Stimulated activated CD4-positive, alpha-beta T cell treated with anti-CD3 and anti-CD28 coated beads, TNF-alpha, amount 100 ng/mL, for 4 hours (primary cell): ENCODE data around the gene KRT77.
"Not testable (repeated sequence)": the region's sequence is repeated elsewhere in the genome, so short reads cannot be mapped to it uniquely, and the experiment has no call there.

Experiments used
- DNase-seq, 3 experiments: peaks; one replicate each; pipeline ENCODE4 v3.0.0-alpha.2; 2020; ENCODE audit warnings: low read depth in 3 of 3

KRT77 gene

DNA sequence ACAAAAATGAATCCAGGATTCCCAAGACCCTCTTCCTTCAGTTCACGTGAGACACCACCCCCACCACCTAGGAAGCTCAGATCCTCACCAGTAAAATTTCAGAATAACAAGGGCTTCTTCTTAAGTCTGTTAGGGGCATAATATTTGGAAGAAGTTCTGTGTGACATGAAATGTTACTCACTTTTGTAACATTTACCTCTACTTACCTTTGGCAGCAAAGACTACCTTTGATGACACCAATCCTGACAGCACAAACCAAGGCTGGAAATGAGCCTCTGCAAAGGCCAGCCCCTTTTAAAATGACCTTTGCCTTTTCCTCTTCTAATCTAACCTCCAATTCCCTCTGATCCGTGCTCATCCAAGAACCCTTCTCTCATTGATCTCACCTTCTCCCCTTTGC is 19.4 kb upstream of the KRT77 start:
- DNase-seq, result no peak

DNA sequence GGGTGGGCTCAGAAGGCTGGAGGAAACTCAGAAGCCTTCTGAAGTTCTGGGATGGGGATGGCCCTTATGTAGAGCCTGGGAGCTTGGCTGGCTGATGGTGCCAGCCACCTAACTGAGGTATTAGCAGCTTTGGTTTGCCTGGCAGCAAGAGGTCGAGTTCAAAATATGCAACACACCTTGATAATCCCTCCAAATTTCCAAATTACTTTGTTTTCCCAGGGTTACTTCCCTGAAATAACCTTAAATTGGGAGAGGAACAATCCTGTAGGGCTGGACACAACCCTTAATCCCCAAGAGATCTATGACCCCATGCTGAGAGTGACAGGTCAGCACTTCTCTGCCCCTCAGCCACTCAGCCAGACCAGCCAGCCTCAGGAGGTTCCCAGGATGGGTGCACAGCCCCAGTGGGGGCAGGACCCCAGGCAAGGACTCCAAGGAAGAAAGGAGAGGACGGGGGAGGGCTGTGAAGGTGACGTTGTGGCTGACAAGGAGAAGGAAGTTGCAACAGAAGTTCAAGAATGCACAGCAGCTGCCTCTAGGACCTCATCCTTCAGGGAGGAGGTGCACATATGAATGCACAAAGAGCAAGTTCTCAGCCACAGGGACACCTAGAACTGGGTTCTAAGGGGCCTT is 18.6 kb upstream of the KRT77 start:
- no peak for DNase-seq

GRCh38 chr12:52720365-52720886 is 17.1 kb upstream of the KRT77 start:
- no peak for DNase-seq

GRCh38 chr12:52716061-52716460 is 12.7 kb upstream of the KRT77 start:
- DNase-seq, result no peak

DNA sequence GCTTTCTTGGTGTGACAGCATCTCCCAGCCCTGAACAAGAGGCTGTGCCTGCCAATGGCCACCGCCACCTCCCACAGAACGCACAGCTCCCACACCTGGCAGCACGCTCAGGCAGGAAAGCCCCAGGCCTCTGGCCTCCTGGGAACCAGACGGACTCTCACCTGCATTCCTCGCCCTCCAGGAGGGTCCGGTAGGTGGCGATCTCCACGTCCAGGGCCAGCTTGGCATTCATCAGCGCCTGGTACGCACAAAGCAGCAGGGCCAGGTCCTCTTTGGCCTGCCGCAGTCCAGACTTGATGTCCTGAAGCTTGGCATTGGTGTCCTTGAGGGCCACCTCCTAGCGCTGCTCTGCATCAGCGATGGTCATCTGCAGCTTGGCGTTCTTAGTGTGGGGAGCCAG is 12.1 kb upstream of the KRT77 start:
- no peak for DNase-seq

- DNase-seq, result no peak
These were observed 11.6 kb upstream of the KRT77 start for GRCh38 chr12:52714887-52715281.

DNA sequence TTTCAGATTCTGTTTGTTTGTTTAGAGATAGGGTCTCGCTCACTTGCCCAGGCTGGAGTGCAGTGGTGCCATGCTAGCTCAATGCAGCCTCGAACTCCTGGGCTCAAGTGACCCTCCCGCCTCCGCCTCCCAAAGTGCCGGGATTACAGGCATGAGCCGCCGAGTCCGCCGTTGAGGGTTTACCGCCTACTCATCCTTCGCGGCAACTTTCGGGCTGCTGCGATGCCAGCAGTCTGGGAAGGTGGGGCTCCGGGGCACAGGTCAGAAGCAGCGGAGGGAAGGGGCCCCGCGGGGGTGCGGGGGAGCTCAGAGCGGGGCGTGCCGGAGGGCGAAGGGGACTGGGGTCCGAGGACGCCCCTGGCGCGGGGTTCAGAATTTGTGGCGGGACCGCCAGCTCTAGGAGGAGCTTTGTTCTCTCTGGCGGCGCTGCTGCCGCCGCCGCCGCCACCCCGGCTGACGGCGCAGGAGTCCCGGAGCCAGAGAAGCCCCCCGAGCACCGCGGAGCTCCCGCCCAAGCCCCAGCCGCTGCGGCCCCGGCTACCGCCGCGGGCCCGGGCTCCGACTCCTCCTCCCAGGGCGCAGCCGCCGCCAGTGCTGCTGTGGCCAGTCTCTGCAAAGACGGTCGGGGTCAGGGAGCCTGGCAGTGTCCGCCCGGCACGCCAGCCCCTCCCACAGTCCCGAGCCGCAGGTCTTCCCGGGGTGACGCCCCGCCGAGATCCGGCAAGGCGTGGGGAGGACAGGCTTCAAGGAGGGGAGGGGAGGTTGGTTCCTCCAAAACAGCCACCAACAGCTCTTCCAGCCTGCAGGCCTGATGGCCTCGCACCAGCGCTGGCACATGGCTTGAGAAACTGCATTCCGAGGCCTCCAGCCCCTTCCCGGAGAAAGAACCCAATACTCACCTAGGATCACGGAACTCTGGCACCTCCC is 10.9 kb upstream of the KRT77 start:
- peak in 1 of 3 experiments; percentile 2 for DNase-seq

- DNase-seq, result not testable (repeated sequence)
These were observed 8.8 kb upstream of the KRT77 start for GRCh38 chr12:52712122-52712521.

DNA sequence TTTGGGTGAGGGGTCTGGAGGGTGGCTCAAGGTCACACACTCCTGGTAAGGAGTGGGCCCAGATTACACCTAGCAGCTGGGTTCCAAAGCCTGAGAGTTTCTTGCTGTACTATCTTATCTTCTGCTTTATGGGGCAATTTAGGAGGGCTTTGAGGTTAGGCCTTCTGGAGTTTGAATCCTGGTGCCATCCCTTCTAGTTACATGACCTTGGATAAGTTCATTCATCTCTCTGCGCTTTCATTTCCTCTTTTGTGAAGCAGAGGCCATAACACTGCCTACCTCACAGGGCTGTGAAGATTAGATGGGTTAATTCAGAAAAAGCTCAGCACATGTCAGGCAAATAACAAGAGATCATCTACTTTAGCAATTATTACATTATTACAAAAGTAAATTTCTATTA is 7.4 kb upstream of the KRT77 start:
- no peak for DNase-seq

DNA sequence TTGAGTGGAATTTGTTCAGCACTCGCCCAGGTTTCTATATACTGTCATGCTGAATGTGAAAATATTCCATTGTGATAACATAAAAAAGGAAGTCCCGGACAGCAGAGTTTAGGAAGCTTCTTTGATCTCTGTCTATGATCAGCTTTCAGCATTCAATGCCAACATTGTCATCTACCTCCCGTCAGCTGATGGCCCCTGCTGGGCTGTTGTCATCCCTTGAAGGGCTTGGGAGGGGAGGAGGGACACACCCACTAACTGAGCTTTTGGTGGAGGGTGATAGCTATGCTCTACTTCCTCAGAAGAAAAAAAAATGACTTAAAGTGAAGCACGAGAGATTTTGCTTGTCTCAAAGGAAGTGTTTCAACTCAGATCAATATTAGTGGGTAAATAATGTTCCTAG is 4.7 kb upstream of the KRT77 start:
- DNase-seq, result no peak

GRCh38 chr12:52704464-52704863 is 1.1 kb upstream of the KRT77 start:
- no peak for DNase-seq

DNA sequence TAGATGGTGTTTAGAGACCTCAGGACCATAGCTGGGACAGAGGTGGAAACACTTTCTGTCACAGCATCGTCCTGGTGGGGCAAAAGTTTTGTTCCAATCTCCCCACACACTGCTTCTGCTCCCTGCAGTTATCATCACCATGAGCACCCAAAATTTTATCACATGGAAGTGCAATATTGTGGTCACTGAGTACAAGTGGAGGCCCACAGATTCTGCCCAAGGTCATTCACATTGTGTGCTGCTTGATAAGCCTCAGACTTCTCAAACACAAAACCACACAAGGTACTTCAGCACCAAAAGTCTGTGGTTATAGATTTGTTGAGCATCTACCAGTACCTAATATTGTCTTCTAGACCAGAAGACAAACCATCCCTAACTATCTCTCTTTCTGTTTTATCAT is 554 bp upstream of the KRT77 start:
- DNase-seq, result no peak

- DNase-seq, result no peak
These were observed 986 bp downstream of the KRT77 start for GRCh38 chr12:52702338-52702737.

DNA sequence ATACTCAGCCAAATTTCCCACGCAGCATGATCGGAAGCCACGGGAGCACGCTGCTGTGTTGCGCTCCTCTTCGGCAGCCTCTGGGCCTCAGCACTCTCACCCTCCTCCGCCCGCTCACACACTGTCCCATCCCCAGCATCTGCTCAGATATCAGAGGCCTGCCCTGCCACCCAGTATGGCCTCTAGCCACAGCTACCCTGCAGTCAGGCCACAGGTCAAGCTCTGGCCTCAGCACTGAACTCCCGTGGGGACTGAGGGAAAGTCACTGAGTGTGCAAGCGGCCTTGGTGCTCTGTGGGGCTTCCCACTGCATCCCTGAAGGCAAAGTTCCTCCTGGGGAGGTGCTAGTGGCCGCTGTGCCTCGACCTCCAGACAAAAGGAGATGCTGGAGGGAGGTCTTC is 2.0 kb downstream of the KRT77 start:
- no peak for DNase-seq

- DNase-seq, result no peak
These were observed 3.4 kb downstream of the KRT77 start for GRCh38 chr12:52699960-52700359.

- DNase-seq, result no peak
These were observed 4.0 kb downstream of the KRT77 start for GRCh38 chr12:52699373-52699772.

DNA sequence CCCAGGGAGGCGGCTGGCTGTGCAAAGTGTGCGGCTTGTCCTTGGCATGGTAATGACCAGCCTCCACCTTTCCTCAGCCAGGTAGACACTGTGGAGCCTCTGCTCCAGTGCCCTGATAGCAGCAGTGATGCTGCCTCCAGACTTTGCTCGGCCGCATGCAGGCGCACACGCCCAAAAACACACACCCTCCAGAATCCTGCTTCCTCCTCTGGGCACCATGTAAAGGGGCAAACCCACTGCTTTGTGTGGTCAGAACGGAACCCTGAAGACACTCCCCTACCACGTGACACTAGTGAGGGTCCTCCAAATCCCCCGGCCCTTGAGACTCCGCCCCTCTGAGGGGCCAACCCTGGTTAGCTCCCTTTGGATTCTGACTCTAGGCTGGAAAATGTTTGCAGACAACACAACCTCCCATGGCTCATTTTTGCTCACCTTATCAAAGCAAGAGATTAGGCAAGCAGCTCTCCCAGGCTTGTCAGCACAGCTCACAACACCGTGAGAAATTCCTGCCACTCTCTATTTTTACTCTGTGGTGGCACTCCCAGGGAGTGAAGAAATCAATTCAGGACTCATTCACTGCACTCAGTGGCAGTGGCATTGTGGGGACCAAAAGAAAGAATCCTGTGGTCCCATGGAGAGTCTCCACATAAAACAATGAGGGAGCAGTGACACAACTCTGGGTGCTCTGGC is 4.5 kb downstream of the KRT77 start:
- no peak for DNase-seq

- no peak for DNase-seq
These were observed 6.2 kb downstream of the KRT77 start for GRCh38 chr12:52697058-52697582.

GRCh38 chr12:52696588-52696987 is 6.7 kb downstream of the KRT77 start:
- no peak for DNase-seq

DNA sequence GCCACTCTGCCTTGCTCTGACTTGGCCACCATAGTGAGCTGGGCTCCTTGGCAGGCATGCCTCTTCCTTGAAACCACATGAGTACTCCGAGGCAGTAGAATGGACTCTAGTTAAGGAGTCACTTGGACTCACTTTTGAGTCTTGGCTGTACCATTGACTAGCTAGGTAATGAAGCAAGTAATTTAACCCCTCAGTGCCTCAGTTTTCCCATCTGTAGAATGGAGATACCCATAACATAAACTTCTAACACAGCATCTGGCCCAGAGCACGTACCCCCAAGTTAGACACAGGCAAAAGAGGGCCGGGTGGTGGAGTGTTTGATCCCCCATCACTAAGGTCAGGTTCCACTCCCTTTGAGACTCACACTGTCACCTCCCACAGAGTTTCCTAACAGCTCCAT is 8.3 kb downstream of the KRT77 start:
- DNase-seq, result no peak

DNA sequence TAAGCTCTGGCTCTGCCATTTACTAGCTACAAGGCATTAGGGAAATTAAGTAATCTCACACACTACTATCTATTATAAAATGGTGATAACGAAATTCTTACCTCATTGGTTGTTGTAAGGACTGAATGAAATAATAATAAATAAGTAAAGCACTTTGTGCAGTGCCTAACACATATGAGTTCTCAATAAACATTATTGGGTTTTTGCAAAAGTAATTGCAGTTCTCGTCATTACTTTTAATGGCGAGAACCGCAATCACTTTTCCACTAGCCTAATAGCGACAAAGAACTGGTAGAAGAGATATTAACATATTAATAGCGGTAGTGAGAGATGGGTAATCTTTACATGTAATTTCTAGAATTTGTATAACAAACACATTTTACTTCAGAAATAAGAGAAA is 9.2 kb downstream of the KRT77 start:
- DNase-seq, result no peak

- no peak for DNase-seq
These were observed 10.1 kb downstream of the KRT77 start for GRCh38 chr12:52693261-52693660.
